HG03571 (cell line): ENCODE results near the gene TTL.
A peak's percentile ranks its signal among the peaks of the same experiment; 100 is the strongest.
"Not testable (repeated sequence)": the region's sequence is repeated elsewhere in the genome, so short reads cannot be mapped to it uniquely, and the experiment has no call there.

Experiments used
- ATAC-seq: cut with Tn5 transposase; IDR thresholded peaks from one replicate; pipeline ENCODE4 v1.9.1; 2021; ENCODE audit not compliant: unreplicated experiment

The TTL gene

GRCh38 chr2:112481528-112482233 is at the start of gene TTL:
Gene TTL, plus strand, starts transcription at chr2:112482156. Its CDS starts 189 bp downstream, at chr2:112482345.
- ATAC-seq = peak; percentile 57

- ATAC-seq = not testable (repeated sequence)
Measured at GRCh38 chr2:112432390-112432734, 49.6 kb upstream of the TTL start.

GRCh38 chr2:112432735-112433479 is 49.0 kb upstream of the TTL start:
- not testable (repeated sequence) for ATAC-seq

GRCh38 chr2:112433480-112433879 is 48.5 kb upstream of the TTL start, which contains the start of gene RGPD8:
Gene RGPD8, minus strand, starts transcription at chr2:112433645. Its CDS starts 192 bp downstream, at chr2:112433453.
- peak; percentile 89 for ATAC-seq

GRCh38 chr2:112433932-112434730 is 47.8 kb upstream of the TTL start:
- ATAC-seq = no peak

- ATAC-seq = not testable (repeated sequence)
Measured at GRCh38 chr2:112434890-112435715, 46.9 kb upstream of the TTL start.

GRCh38 chr2:112435716-112436431 is 46.1 kb upstream of the TTL start:
- not testable (repeated sequence) for ATAC-seq

- not testable (repeated sequence) for ATAC-seq
Measured at GRCh38 chr2:112436993-112437392, 45.0 kb upstream of the TTL start.

GRCh38 chr2:112437405-112437831 is 44.5 kb upstream of the TTL start:
- not testable (repeated sequence) for ATAC-seq

- ATAC-seq = not testable (repeated sequence)
Measured at GRCh38 chr2:112438603-112439261, 43.2 kb upstream of the TTL start.

GRCh38 chr2:112444256-112444655 is 37.7 kb upstream of the TTL start:
- not testable (repeated sequence) for ATAC-seq

- ATAC-seq = no peak
Measured at GRCh38 chr2:112449854-112450253, 32.1 kb upstream of the TTL start.

- no peak for ATAC-seq
Measured at GRCh38 chr2:112451317-112451716, 30.6 kb upstream of the TTL start.

- no peak for ATAC-seq
Measured at GRCh38 chr2:112454586-112454985, 27.4 kb upstream of the TTL start.

GRCh38 chr2:112459372-112459771 is 22.6 kb upstream of the TTL start:
- ATAC-seq = no peak

- ATAC-seq = no peak
Measured at GRCh38 chr2:112462178-112462577, 19.8 kb upstream of the TTL start.

- no peak for ATAC-seq
Measured at GRCh38 chr2:112463256-112463655, 18.7 kb upstream of the TTL start.

GRCh38 chr2:112465382-112465781 is 16.6 kb upstream of the TTL start:
- ATAC-seq = no peak

GRCh38 chr2:112472547-112473263 is 9.3 kb upstream of the TTL start:
- ATAC-seq = no peak
